Fibroblast of the aortic adventitia (primary cell): ENCODE measurements around the gene RELN. TPM values are rescaled to one million over a fixed set of nuclear protein-coding genes. Genes with fewer than 3 reads are reported as not detected.

Experiments used
- DNase-seq: peaks from one replicate; pipeline ENCODE4 v3.0.0-alpha.2; 2010; ENCODE audit warnings: low read depth
- H3K4me3 ChIP-seq: 2 replicates; pipeline ENCODE4 v1.5.1; 2011; ENCODE audit warnings: low read depth, mild to moderate bottlenecking, control low read depth, low read length, moderate library complexity
- total RNA-seq: library from RNA; depleted of rRNA; stranded (reverse); fragments of >200 nt; gene quantifications from 2 replicates; pipeline ENCODE4 v1.2.3, GENCODE V29; 2012; ENCODE audit warnings: low replicate concordance
- TF ChIP-seq, protein P1 (sequence below): IDR thresholded peaks from 2 replicates; pipeline ENCODE4 v1.5.1; 2011; ENCODE audit warnings: mild to moderate bottlenecking, low read length, control low read depth, inconsistent platforms; ENCODE audit not compliant: insufficient read depth

The RELN gene
- total RNA-seq, 1 donor, result 88.7 TPM

DNA sequence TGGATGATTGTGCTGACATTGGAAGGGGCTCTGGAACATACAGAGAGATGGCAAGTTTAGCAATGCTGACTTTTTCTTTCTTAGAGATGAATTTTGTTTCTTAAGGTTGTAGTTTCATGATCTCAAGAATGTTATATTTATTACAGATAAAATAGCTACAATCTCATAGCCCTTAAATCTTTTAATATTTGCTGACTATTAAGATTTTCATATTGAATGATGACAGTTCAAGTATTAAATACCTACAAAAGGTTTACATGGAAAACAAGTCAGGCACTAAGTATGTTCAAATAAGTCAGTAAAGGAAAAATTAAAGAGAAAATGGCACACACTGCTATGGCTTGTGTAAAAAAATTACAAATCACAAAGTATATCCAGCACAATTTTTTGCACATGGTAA, 291.4 kb downstream of the RELN start:
- no peak overlapping the region for H3K4me3 ChIP-seq
- TF ChIP-seq, protein P1, sequence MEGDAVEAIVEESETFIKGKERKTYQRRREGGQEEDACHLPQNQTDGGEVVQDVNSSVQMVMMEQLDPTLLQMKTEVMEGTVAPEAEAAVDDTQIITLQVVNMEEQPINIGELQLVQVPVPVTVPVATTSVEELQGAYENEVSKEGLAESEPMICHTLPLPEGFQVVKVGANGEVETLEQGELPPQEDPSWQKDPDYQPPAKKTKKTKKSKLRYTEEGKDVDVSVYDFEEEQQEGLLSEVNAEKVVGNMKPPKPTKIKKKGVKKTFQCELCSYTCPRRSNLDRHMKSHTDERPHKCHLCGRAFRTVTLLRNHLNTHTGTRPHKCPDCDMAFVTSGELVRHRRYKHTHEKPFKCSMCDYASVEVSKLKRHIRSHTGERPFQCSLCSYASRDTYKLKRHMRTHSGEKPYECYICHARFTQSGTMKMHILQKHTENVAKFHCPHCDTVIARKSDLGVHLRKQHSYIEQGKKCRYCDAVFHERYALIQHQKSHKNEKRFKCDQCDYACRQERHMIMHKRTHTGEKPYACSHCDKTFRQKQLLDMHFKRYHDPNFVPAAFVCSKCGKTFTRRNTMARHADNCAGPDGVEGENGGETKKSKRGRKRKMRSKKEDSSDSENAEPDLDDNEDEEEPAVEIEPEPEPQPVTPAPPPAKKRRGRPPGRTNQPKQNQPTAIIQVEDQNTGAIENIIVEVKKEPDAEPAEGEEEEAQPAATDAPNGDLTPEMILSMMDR, result no peak
- no peak for DNase-seq

DNA sequence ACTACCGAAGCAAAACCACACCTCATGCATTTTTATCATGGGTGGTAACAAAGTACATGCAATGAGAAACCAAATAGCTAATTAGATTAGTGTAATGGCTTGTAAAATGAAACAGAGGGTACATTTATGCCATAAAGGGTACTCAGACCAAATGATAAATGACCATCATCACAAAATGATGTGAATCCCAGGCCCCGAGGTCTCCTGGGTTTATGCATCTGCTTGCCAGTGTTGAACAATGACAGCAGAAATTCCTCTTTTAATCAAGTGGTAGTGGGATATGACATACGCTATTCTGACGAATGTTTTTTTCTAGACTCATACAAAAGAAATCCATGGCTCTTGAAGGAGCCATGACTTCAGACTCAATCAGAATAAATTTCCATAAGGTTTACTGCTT, 293.9 kb downstream of the RELN start:
- no peak overlapping the region for H3K4me3 ChIP-seq
- no peak for DNase-seq
- TF ChIP-seq, protein P1, result no peak

DNA sequence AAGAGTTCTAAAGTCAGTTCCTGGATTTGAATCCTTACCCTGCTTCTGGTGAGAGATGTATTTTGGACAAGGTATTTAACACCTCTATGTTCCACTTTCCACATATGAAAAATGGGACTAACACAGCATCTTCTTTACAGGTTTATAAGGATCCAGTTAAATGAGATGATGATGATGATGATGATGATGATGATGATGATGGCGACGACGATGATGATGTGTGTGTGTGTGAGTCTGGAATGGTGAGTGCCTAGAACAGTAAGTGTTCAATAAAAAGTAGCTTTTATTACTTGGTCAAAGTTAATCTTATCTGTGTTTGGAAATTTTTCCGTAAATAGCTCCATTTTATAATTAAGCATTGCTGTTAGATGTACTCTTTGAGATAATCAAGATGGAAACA, 295.2 kb downstream of the RELN start:
- TF ChIP-seq, protein P1, result no peak
- no peak overlapping the region for H3K4me3 ChIP-seq
- DNase-seq, result no peak

DNA sequence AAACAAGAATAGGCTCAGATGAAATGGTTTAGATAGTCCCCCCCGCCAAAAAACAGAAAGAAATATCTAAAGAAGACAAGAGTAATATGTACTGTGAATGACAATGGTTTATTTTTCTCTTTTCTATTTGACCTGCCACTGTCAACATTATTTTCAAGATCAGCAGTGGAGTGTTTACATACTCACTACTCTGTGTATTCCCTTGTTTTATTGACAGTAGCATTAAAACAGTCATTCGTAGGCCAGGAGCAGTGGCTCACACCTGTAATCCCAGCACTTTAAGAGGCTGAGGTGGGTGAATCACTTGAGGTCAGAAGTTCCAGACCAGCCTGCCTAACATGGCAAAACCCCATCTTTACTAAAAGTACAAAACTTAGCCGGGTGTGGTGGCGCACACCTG, 298.2 kb downstream of the RELN start:
- TF ChIP-seq, protein P1, result no peak
- H3K4me3 ChIP-seq, result no peak overlapping the region
- DNase-seq, result no peak

DNA sequence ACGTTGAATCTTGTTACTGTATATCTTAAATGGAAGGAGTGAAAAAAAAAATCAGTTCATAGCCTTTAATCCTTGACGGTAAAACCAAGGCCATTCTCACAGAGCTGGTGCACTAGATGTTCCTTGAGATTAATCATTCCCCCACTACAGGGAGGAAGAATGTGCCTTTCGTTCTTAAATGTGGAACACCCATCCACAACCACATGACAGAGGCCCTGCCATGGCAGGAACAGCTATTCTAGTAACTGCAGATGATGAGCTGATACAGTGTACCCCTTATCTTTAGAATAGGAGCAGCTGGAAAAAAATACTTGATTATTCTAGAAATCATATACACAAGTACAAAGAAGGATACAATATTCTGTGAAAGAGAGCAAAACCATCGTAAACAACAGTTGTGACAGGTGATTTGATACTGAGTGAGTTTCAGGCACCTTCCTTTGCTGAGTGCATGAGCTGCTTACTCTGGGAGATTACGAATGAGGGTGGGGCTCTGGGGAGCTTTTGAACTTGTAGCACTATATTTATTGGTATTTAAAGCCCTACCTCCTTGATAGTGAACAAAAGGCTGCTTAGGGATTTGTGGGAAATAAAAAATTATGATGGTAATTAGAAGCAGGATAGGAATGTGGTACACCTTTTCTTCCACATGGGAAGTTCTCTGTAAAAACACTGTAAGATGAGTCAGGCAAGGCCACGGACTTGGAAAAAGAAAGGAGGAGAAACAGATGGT, 299.1 kb downstream of the RELN start:
- no peak overlapping the region for H3K4me3 ChIP-seq
- DNase-seq, result no peak
- TF ChIP-seq, protein P1, result no peak

DNA sequence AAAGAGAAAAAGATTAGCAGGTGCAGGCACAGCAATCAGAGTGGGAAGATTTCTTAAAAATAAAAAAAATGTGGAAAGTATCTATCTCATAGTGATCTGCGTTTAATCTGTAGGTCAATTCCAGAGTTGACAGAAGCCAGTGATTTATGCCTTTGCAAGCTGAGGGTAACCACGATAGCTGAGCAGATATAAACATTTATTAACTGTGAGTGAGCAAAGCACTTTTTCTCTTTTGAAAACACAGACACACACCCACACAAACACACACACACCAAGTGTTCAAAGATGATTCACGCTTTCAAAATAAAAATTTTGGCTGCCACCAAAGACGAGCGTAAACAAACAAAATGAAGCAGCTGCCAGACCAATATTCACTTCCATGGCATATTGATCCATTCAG, 300.2 kb downstream of the RELN start:
- TF ChIP-seq, protein P1, result no peak
- no peak overlapping the region for H3K4me3 ChIP-seq
- no peak for DNase-seq

DNA sequence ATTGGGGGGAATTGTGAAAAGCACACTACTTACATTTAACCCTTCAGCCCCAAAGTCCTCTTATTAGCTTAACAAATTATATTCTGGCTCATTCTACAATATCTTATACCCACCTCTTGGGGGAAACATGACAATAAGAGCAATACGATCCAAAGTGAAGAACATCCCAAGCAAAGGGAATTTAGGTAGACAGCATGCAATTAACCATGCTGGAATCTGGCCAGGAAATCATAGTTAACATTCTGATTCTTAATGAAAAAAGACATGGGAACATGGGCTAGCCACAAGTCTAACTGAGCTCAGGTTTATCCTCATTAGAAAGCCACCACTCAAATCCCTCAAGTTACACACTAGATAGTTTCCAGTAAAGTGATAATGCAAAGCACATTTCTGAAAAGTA, 301.5 kb downstream of the RELN start:
- no peak for DNase-seq
- H3K4me3 ChIP-seq, result no peak overlapping the region
- TF ChIP-seq, protein P1, result no peak
